ENCODE data around the gene ARSJ.

DNA sequence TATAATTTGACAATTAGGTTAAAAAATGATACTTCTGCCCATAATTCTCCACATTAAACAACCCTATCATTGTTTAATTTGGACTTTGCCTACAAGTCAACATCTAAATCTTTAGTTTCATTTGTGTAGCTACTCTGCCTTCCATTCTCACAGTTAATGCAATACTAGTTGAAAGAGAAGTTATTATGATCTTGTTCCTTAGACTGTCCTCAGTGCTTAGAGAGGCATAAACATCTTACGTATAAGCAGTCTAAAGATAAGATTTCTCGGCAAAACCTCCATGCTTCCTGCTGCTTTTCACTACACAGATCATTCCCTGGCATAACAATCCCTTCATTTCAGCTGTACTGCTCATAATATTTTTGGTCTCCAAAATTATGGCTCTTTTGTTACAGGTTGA is 112.8 kb downstream of the ARSJ start:
- TF ChIP-seq EZH2 (IDR thresholded peaks at IDR 0.05), result no peak
- TF ChIP-seq FOXP2 (optimal IDR thresholded peaks at IDR 0.05; ENCODE audit: control extremely low read depth, extremely low read length, insufficient read depth), result no peak
- no peak for TF ChIP-seq POLR2AphosphoS5 (IDR thresholded peaks at IDR 0.05; ENCODE audit: borderline replicate concordance, low read depth, low read length)

Data from SK-N-MC (cell line).